GM23248 (cell line): Measurements from ENCODE around the gene SS18L1.

ENCODE experiments used
- EZH2 ChIP-seq: fragments of 200-600 bp; sonication (generic); IDR thresholded peaks from 2 replicates; pipeline ENCODE4 v1.6.1; 2018; ENCODE audit warnings: antibody characterized with exemption, mild to moderate bottlenecking; ENCODE audit not compliant: insufficient read depth, poor library complexity, severe bottlenecking
- EZH2phosphoT487 ChIP-seq: fragments of 200-600 bp; sonication (generic); IDR thresholded peaks from 2 replicates; pipeline ENCODE4 v1.6.1; 2018; ENCODE audit warnings: antibody characterized with exemption, moderate library complexity, mild to moderate bottlenecking, low read depth; ENCODE audit not compliant: insufficient read depth

DNA sequence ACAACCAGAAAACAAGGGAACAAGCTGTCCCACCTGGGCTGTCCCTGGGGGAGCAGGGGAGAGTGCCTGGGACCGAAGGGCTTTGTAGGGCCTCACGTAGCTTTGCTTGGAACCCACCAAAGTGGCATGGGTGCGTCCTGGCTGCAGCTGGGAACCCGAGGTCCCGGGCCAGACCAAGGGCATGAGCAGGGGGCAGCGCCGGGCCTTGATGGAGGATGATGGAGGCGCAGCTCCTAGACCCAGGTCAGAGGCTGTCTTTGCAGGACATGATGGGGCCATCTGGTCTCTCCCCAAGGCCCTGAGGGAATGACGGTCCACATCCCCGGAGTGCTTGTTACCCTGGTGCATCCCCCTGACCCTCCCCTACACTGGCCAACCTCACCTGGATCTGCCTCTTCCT, 87.1 kb downstream of the SS18L1 start:
- no peak for TF ChIP-seq EZH2
- no peak for TF ChIP-seq EZH2phosphoT487
